Stimulated activated naive CD8-positive, alpha-beta T cell treated with anti-CD3 and anti-CD28 coated beads, Interleukin-15, Interleukin-2, amounts not matched to agents 100 U/mL and 50 U/mL, for 24 hours (primary cell): Measurements from ENCODE around the gene GLB1L3.
"Not testable (repeated sequence)": the region's sequence is repeated elsewhere in the genome, so short reads cannot be mapped to it uniquely, and the experiment has no call there.

Experiments
- ATAC-seq: fragments of 150-1000 bp; cut with Tn5 transposase; one replicate; pipeline ENCODE4 v1.10.0; 2021
- DNase-seq: peaks from one replicate; pipeline ENCODE4 v3.0.0; 2021

Gene GLB1L3

DNA sequence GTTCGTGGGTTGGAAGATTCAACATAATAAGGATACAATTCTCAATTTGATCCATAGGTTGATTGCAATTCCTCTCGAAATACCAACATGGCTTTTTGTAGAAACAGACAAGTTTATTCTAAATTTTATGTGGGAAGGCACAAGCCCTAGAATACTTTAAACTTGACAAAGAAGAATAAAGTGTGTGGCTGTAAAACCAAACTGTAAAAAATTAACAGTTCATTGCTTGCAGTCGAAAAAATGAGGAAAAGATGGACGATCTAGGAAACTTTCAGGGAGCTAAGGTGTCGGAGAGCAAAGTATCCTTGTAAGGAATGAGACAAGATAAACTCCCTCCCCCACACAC is 1.0 kb upstream of the GLB1L3 start:
- DNase-seq (no peak), ATAC-seq (no peak)

DNA sequence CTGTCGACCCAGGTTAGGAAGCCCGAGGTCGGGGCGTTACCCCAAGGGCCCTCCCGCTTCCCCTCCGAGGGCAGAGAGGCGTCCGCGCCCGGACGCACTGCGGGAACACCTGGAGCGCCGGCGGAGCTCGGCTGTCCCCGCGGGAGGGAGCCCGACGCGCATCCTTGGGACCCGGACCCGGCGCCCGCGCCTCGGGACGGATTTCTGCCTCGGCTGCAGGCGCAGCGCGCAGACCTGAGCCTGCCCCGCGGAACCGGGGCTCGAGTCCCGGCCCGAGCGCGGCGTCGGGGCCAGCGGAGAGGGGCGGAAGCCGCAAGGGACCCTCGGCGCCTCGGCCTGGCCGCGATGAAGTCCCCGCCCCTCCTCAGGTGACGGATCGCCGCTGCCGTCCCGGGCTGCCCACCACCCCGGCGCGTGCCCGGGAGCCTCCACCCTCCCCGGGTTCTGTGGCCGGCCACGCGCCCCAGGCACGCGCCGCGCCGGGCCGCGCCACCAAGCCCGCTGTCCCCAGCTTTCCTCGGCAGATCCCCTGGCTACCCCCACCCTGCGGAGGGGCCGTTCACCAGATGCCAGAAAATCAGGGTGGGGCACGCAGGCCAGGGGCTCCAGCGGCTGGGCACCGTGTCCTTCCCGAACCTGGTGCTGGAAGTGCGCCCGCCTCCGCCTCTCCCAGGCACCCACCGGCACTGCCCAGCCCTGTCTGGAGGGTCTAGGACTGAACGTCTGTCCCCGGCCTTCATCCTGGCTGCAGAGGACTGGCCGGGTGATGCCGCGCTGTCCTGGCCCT is 410 bp downstream of the GLB1L3 start:
- ATAC-seq, result peak; percentile 26
- DNase-seq, result peak; percentile 31

- DNase-seq, result no peak
- no peak for ATAC-seq
These were observed 1.2 kb downstream of the GLB1L3 start for GRCh38 chr11:134277183-134278001.

DNA sequence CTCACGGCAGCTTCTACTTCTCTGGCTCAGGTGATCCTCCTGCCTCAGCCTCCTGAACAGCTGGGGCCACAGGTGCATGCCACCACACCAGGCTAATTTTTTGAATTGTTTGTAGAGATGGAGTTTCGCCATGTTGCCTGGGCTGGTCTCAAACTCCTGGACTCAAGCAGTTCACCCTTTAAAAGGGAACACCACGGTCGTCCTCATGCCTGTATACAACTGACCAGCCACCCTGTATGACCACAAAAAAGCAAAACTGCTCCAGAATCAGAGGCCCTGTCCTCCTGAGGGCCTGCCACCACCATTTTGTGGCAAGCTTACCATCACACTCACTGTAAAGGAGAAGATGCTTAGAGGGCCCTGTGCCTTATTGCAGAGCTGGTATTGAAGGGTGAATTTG is 2.2 kb downstream of the GLB1L3 start:
- ATAC-seq, result no peak
- no peak for DNase-seq

DNA sequence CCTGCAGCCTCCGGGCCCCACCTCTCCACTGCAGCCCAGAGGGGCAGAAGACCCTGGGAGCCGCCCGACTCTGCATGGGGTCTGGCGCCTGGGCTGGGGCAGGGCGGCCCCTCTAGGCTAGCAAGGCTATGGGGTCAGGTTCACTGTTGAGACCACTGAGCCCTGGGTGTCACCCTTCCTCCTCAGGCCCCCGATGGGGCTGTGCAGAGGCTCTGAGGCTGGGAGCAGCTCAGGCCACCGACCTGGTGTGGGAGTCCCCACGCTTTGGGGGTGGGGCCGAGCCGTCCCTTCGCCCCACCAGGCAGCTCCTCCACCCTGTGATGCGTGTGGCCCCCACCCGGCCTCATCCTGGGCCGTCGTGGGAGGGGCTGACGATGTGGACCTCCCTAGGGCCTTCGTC is 5.5 kb downstream of the GLB1L3 start:
- not testable (repeated sequence) for DNase-seq, ATAC-seq

GRCh38 chr11:134282121-134283045 is 6.2 kb downstream of the GLB1L3 start:
- no peak for ATAC-seq
- DNase-seq, result no peak

DNA sequence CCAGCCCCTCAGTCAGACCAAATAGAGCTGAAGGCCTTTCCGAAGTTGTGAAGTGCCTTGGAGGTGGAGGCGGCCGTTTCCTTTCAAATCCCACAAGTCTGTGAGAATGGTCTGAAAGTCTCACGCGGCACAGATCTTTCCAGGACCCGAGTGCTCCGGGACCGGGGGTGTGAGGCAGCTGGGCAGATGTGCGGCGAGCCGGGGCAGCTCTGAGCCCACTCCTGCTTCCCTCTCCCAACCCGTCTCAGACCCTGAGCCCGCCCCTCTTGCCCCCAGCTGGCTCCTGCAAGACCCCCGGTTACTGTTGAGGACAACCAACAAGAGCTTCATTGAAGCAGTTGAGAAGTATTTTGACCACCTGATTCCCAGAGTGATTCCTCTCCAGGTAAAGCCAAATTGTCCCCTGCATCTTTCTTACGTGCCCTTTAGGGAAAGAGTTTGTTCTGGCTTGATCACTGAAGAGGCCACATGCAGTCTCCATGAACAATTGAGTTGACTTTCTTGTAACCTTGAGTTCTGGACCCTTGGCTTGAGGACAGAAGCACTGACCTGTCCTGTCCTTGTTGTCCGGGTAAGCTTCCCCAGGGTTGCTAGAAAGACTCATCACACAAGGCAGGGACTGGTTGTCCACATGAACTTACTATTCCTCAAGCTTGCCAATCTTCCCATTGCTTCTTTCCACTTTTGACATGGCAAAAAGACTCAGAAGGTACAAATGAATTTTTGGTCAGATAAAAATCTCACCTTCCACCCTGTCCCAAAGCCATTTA is 7.5 kb downstream of the GLB1L3 start:
- no peak for ATAC-seq
- no peak for DNase-seq

- ATAC-seq, DNase-seq: not testable (repeated sequence)
These were observed 8.2 kb downstream of the GLB1L3 start for GRCh38 chr11:134284349-134284748.

DNA sequence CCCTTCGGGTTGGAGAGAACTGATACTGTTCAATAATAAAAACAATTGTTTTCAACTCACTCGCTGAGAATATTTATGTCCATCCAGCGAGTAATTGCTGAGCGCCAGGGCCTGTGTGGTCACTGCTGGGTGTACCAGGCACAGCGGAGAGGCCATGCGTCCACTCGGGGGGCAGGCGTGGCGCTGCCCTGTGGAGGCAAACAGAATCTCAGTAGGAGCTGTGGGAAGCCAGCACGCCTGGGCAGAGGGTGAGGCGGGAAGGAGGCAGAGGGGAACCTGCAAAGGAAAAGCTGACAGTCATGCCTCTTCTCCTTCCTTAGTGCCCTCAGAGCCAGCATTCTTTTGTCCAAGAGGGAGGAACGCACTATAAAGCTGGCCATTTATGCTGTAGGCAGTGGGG is 11.4 kb downstream of the GLB1L3 start:
- ATAC-seq, result no peak
- no peak for DNase-seq

- DNase-seq (no peak), ATAC-seq (no peak)
These were observed 12.3 kb downstream of the GLB1L3 start for GRCh38 chr11:134288486-134288885.

GRCh38 chr11:134289167-134289566 is 13.0 kb downstream of the GLB1L3 start:
- no peak for DNase-seq
- ATAC-seq, result no peak

GRCh38 chr11:134289789-134290188 is 13.6 kb downstream of the GLB1L3 start:
- DNase-seq, result no peak
- no peak for ATAC-seq

DNA sequence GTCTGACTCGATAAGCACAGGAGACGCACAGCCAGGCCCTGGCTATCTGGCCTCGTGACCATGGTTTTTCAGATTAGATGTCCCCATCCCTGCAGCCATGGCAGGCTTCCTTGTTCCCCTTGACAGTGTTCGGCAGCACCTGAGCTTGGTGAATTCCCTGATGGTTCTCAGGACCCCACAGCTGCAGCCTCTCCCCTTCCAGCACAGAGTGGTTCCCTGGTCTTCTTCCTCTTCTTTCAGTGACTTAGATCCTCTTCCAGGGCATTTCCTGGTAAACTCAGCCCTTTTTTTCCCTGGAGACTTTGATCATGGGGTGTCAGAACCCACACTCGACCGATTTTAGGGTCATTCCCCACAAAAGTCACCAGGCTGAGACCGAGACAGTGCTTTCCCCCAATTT is 14.5 kb downstream of the GLB1L3 start:
- DNase-seq (no peak), ATAC-seq (no peak)

DNA sequence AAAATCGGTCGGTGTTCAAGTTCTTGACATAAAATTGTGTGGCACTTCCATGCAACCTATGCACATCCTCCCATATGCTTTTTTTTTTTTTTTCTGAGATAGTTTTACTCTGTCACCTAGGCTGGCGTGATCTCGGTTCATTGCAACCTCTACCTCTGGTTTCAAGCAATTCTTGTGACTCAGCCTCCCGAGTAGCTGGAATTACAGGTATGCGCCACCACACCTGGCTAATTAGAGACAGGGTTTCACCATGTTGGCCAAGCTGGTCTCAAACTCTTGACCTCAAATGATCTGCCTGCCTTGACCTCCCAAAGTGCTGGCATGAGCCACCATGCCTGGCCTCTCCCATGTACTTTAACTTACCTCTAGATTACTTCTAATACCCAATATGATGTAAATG is 15.0 kb downstream of the GLB1L3 start:
- ATAC-seq (no peak), DNase-seq (no peak)

DNA sequence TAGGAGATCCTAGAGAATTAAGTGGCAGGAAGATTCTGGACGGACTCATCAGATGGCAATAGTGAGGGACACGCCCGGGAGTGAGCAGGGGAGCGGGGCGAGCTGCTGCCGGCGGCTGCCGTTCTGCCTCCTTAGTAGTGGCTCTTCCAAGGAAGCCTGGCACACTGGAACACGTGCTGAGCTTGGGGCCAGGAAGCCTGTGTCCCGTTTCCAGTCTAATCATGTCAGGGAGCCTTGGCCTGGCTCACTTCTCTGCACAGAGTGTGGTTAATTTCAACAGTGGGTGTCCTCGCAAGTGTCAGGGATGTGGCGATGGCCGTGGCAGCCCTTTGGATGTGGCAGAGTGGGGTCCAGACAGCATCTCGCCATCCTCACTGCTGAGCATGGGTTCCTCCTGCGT is 16.5 kb downstream of the GLB1L3 start:
- ATAC-seq, result no peak
- no peak for DNase-seq

GRCh38 chr11:134293119-134294113 is 17.2 kb downstream of the GLB1L3 start:
- ATAC-seq, result no peak
- no peak for DNase-seq

DNA sequence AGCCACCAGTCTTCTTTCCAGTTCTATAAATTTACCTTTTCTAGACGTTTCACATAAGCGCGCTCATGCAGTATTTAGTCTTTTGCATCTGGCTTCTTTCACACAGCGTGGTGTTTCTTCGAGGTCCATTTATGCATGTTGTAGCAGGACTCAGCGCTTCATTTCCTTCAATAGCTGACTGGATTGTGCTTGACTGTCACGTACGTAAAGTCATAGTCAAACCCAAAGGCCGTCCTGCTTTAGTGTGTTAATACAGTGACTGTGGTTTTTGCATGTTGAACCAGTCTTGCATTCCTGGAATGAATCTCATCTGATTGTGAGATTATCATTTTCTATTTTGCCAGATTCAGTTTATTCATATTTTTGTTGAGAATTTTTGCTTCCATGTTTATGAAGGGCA is 18.5 kb downstream of the GLB1L3 start:
- ATAC-seq, result no peak
- DNase-seq, result no peak

GRCh38 chr11:134312223-134312622 is 36.0 kb downstream of the GLB1L3 start:
- DNase-seq, result no peak
- ATAC-seq, result no peak

- DNase-seq (no peak), ATAC-seq (no peak)
These were observed 36.6 kb downstream of the GLB1L3 start for GRCh38 chr11:134312807-134313206.

GRCh38 chr11:134313379-134313778 is 37.2 kb downstream of the GLB1L3 start:
- DNase-seq (no peak), ATAC-seq (peak; percentile 28)
